HG03457 (cell line): ENCODE measurements around the gene PEX14.
"Not testable (repeated sequence)": the region's sequence is repeated elsewhere in the genome, so short reads cannot be mapped to it uniquely, and the experiment has no call there.

Experiments used
- ATAC-seq: cut with Tn5 transposase; IDR thresholded peaks from one replicate; pipeline ENCODE4 v1.9.1; 2021; ENCODE audit warnings: moderate number of reproducible peaks; ENCODE audit not compliant: unreplicated experiment

Gene PEX14, protein sequence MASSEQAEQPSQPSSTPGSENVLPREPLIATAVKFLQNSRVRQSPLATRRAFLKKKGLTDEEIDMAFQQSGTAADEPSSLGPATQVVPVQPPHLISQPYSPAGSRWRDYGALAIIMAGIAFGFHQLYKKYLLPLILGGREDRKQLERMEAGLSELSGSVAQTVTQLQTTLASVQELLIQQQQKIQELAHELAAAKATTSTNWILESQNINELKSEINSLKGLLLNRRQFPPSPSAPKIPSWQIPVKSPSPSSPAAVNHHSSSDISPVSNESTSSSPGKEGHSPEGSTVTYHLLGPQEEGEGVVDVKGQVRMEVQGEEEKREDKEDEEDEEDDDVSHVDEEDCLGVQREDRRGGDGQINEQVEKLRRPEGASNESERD

GRCh38 chr1:10474613-10475507 is at the start of gene PEX14:
PEX14 (plus strand) TSS chr1:10474950; CDS start chr1:10474967, 17 bp downstream.
- ATAC-seq = no peak

GRCh38 chr1:10425826-10426534 is 48.8 kb upstream of the PEX14 start:
- not testable (repeated sequence) for ATAC-seq

GRCh38 chr1:10426535-10426848 is 48.3 kb upstream of the PEX14 start:
- not testable (repeated sequence) for ATAC-seq

DNA sequence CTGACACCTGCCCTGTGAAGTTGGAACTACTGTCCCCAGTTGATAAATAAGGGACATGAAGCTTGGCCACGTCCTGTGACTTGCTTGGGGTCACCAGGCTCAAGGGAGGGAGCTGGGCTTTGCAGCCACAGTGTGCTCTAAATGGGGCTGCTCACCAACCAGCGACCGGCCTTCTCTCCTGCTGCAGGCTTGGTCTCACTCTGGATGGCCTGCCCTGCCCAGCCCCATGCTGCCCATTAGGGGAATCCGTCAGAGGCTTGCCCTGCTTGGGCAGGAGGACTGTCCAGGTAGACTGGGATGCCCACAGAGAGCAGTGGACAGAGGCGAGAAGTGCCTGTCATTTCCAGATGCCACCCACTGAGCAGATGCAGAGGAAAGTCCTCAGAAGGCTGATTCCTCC is 45.8 kb upstream of the PEX14 start:
- no peak for ATAC-seq

DNA sequence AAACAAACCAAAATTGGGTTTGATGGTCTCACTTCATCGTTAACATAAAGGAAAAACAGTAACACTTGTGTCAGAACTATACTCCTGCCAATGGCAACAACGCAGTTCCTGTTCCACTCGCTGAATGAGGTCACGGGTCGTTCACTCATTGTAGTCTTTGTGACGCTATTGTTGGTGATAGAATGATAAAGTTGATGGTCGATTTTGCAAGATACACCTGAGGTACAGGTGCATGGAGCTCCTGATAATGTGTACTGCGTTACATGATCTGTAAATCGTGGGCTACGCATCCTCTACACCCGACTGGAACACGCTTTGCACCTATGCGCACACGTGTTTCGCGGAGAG is 44.9 kb upstream of the PEX14 start:
- ATAC-seq = no peak

GRCh38 chr1:10430216-10431069 is 44.3 kb upstream of the PEX14 start, which contains the start of gene CENPS:
CENPS (plus strand) TSS chr1:10430433; CDS start chr1:10430518, 85 bp downstream.
- peak; percentile 50 for ATAC-seq

GRCh38 chr1:10431070-10431730 is 43.5 kb upstream of the PEX14 start:
- ATAC-seq = no peak

GRCh38 chr1:10432910-10433700 is 41.6 kb upstream of the PEX14 start:
- ATAC-seq = no peak

- no peak for ATAC-seq
Observed at GRCh38 chr1:10433790-10434189, 41.0 kb upstream of the PEX14 start.

- ATAC-seq = no peak
Observed at GRCh38 chr1:10434590-10434989, 40.2 kb upstream of the PEX14 start.

DNA sequence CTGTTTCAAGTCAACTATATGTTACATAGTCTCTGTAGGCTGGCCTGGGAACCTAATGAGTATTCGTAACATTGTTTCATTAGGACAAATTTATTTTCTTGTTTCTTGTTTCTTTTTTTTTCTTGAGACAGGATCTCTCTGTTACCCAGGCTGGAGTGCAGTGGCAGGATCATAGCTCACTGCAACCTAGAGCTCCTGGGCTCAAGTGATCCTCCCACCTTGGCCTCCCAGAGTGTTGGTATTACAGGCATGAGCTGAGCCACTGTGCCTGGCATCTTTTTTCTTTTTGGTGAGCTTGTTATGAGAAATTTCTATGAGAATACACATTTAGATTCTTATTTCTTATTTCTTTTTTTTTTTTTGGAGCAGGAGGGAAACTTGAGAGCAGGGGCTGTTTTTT is 37.7 kb upstream of the PEX14 start:
- no peak for ATAC-seq

DNA sequence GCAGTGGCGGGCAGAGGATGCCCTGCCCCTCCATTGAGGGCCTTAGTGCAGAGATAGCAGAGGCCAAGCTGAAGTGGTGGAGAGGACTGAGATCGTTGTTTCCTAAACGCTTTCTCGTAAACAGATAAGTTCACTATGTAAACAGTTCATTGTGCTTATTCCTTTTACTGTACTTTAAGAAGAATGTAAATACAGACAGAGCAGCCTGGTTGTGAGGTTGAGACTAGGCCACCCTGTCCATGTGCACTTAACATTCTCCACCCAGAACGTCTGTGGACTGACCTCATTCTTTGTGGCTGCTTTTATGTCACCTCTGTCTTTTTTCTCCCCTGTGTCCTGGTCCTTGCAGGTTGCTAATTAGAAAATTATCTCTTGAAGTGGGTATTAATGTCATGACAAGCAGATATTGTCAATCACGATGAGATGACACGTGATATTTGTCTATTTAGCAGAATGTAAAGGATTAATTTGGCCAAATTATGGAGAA is 36.0 kb upstream of the PEX14 start:
- no peak for ATAC-seq

DNA sequence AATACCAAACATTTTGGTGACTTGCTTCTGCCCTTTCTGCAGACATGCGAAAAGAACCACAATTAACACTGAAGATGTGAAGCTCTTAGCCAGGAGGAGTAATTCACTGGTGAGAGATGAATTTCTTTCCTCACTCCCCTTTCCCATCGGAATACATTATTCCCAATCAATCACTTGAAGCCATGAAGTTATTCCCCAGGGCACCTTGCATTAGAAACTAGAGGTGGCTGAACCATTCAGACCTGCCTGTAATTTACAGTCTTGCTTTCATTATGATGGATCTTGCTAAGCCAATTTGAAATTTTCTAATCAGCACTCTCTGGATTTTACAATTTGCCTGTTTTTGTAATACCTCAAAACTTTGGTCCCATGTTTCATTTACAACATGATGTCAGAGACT is 34.4 kb upstream of the PEX14 start:
- ATAC-seq = no peak

GRCh38 chr1:10440794-10441193 is 34.0 kb upstream of the PEX14 start:
- no peak for ATAC-seq

DNA sequence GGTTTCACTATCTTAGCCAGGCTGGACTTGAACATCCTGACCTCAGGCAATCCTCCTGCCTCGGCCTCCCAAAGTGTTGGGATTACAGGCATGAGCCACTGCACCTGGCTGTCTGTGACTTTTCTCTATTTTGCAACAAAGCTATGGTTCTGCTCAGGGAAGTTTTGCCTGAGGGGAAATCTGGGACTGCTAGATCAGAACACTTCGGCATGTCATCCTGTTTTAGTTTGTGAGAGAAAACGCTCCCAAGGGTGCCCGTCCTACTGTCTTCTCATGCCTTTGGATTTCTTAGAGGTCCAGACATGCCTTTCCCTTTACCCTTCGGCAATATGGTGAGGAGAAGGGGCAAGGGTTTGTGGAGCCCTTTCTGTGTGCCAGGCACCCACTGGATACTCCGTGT is 30.5 kb upstream of the PEX14 start:
- ATAC-seq = no peak

GRCh38 chr1:10444795-10445397 is 29.9 kb upstream of the PEX14 start:
- ATAC-seq = no peak

GRCh38 chr1:10446790-10447422 is 27.8 kb upstream of the PEX14 start:
- no peak for ATAC-seq

DNA sequence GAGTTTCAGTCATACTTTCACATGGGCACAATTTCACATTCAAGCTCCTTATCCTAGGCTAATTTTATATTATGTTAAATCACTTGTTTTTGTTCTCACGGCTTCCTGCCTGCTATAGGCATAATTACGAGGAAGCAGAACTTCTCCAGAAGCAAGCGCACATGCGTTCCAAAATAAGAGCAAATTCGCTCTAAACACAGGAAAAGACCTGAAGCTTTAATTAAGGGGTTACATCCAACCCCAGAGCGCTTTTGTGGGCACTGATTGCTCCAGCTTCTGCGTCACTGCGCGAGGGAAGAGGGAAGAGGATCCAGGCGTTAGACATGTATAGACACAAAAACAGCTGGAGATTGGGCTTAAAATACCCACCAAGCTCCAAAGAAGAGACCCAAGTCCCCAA is 25.0 kb upstream of the PEX14 start, which contains the start of gene CORT:
TSS of gene CORT (plus strand) at position 281 of the 400 bp plus-strand sequence. CDS start 193 bp downstream, outside the sequence.
- ATAC-seq = no peak
